Stimulated activated CD4-positive, alpha-beta T cell treated with anti-CD3 and anti-CD28 coated beads, Interleukin-15, amount 100 ng/mL, for 1 hour (primary cell): ENCODE results near the gene IGSF9B.

Experiments used
- DNase-seq, 2 donors: peaks; one replicate each; pipeline ENCODE4 v3.0.0-alpha.2; 2020; ENCODE audit warnings: low read depth in 1 of 2, low spot score in 1 of 2

IGSF9B gene

DNA sequence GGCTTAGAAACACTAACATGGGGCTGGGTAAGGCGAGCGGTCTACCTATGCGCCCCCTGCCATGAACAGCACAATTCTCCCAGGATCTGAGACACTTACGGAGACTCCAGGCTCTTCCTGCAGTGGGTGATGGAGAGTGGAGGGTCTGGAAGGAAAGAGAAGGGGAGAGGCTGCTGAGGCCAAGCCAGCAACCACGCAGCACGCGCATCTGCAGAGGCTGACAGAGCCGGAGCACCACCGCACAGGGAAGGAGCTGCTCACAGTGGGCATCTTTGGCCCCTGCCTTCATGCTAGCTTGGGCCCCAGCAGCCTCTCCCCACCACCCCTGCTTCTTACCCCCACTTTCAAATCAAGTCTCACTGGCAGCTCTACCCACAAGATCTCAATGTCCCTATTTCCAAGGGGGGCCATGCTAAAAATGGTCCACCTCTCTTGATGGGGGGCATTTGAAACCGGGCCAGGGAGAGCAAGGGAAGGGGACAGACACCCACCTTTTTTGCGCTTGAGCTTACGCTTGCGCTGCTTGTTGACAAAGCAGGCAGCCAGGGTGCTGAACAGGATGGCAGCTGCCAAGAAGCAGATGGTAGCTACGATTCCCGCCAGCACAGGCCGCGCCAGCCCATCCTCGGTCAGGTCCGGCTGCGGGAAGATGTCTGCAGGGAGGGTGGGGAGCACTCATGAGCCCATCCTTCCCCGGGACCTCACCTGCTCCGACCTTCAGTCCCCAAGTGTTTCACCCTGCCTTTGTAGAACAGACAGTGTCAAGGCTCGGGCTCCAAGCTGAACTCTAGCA lies 34.5 kb downstream of the IGSF9B start:
- no peak for DNase-seq

DNA sequence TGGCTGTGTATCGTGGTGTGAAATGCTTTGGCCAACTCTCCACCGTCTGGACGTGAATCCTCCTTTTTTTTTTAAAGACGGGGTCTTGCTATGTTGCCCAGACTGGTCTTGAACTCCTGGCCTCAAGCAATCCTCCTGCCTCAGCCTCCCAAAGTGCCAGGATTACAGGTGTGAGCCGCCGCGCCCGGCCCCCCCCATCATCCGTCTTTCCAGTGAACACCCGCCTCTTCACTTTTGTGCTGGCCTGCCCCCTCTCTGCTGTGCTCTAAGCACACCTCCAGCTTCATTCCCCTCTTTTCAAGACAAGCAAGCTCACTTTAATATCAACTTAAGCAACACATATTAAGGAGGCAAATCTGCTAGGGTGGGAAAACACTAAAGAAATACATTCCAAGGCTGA lies 35.3 kb downstream of the IGSF9B start:
- DNase-seq: no peak

GRCh38 chr11:133921026-133921425 lies 35.7 kb downstream of the IGSF9B start:
- no peak for DNase-seq

DNA sequence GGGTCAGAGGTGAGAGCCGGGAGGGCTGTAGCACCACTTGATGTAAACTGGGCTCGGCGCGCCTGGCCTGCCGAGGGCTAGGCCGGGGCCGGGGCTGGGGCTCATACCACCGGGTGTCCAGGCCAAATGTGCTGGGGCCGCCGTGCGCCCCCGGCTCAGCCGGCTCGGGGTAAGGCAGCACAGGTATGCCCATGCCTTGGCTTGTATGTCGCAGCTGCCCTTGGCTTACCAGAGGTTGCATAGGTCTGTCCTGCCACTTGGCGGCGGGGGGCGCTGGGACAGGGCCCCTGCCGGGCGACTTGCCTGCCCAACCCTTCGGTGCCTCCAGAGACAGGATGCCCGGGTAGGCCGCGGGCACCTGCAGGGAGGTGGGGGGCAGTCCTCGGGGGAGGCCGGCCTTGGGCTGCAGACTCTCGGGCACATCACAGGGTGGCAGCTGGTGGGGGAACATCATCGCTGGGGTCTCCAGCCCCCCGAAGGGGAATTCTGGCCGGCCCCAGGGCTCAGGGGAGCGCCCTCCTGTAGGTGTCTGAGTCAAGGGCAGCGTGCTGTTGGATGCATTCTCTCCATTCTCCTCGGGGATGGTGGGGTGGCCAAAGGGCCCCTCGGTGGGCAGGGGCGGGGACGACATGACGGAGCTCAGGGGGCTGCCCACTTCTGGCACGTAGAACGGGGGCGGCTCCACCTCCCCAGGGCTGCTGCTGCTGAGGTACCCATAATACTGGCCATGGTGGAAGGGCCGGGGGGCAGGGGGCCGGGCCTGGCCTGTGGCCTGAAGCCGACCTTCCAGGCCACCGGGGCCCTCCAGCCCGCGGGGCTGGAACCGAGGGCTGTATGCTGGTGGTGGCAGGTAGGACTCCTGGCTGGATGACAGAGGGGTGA lies 36.4 kb downstream of the IGSF9B start:
- DNase-seq: no peak

- DNase-seq: no peak
These were observed 37.2 kb downstream of the IGSF9B start for GRCh38 chr11:133919330-133920108.

DNA sequence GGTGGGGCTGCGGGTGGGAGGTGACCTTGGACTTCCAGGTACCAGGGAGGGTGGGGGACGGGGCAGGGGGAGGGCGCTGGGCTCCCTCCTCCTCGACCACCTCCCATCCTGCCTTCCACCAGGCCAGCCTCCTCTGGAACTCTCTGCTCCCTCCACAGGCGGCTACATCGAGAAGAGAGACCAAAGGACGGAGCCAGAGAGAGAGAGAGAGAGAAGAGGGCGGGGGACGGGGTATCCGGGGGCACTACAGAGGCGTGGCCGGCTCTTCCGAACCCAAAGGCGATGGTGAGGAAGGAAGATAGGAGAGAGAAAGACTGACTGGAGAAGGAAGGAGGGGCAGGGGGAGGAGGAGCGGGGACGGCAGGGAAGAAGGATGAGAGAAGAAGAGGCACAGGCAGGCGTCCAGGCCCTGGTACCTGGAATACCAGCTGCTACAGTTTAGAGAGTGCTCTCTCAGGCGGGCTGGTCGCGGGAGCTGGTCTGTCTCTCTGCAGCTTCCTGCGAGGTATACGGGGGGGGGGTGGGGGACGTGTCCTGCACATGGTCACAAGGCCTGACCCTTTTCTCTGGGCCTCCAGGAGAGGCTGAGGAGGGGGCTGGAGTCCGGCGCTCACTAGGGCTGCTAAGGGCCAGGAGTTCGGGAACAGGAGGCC lies 38.0 kb downstream of the IGSF9B start:
- no peak for DNase-seq

GRCh38 chr11:133917921-133918607 lies 38.7 kb downstream of the IGSF9B start:
- DNase-seq: no peak

DNA sequence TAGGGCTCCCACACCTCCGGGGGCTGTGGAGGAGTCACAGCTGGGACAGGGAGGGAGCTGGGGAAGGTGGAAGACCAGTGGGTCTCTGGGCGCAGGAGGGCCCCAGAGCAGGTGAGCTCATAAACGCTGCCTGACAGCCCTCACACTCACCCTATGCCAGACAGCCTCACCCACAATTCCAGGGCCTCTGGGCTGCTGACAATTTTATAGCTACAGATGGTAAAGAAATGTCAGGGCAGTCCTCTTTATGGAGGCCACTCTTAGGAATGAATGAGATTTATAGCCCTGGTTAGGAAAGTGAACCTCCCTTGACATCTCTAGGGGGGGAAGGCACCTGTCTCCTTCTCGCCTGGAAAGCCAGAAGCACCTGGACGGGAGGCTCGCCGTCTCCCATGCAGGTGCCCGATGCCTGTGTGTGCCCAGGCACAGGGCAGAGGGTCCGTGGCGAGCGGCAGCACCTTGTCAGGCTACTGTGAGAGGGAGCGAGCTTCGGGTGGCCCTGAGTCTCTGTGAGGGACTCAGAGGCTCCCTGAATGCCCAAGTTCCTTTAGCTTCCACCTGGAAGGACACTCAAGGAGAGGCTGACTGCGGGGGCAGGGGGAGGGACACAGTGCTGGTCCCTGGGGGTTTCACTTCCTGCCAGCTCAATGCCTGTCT lies 39.9 kb downstream of the IGSF9B start:
- no peak for DNase-seq

GRCh38 chr11:133913761-133914160 lies 43.0 kb downstream of the IGSF9B start:
- no peak for DNase-seq

- no peak for DNase-seq
These were observed 45.6 kb downstream of the IGSF9B start for GRCh38 chr11:133911171-133911570.

GRCh38 chr11:133910101-133910500 lies 46.7 kb downstream of the IGSF9B start:
- DNase-seq: no peak

GRCh38 chr11:133908827-133909226 lies 47.9 kb downstream of the IGSF9B start:
- no peak for DNase-seq

DNA sequence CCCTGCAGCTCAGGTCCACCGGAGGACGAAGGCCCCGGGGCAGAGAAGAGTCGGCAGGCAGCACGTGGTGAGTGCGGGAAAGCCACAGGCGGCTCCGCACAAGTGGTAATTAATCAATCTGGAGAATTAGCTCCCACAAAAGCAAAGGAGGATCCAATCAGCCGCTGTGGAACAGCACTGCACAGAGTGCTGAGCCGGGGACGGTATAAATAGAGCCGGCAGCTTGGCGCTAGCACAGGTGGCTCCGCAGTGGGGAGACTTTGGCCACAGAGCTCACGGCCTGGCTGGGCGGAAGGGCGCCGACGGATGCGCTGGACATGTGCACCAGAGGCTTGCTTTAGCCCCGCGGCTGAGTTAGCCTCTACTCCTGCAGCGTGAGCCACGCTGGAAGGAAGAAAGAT lies 48.9 kb downstream of the IGSF9B start:
- no peak for DNase-seq

- DNase-seq: no peak
These were observed 49.6 kb downstream of the IGSF9B start for GRCh38 chr11:133907216-133907615.

GRCh38 chr11:133906746-133907145 lies 50.0 kb downstream of the IGSF9B start:
- DNase-seq: no peak

DNA sequence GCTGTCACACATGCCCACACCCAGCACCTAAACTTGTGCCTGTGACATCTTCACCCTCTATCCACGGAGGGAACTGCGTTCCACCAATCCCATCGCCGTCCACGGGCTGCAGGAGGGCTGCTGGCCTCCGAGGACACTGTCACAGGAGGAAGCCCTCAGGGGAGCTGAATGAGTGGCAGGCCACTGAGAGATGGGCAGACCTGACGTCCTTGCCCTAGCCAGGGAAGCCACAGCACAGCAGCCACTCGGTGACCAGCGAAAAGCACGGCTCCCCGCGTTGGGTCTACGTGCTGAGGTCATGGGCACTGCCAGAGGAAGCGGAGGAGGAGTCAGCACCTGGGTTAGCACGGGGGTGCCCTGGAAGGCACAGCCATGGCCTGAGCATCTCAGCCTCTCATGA lies 50.5 kb downstream of the IGSF9B start:
- no peak for DNase-seq

DNA sequence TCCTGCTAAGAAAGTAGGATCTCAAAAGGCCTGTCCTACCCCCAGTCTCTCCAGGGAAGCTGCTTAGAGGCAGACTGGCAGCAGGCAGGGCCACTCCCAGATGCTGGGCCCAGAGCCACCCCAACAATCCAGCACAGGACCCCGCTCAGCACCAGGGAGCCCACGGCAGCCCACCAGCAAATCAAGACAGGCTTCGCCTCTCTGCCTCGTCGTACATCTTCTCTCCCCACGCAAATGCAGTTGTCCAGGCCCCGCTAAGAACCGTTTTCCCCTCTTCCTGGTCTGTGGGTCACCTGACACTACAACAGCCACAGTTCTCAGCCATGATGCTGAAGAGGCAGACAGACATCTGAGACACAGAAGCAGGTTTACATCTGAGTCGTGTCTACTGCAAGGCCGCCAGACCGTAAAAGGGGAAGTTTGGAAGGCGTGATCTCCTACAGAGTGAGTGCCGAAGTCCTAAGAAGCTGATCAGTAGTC lies 51.1 kb downstream of the IGSF9B start:
- no peak for DNase-seq

GRCh38 chr11:133904818-133905515 lies 51.8 kb downstream of the IGSF9B start:
- no peak for DNase-seq
